ENCODE data around the gene SRP9. TPM values are rescaled to one million over a fixed set of nuclear protein-coding genes. Genes with fewer than 3 reads are reported as not detected.

Gene SRP9, protein sequence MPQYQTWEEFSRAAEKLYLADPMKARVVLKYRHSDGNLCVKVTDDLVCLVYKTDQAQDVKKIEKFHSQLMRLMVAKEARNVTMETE
- 149 and 150 TPM in 2 replicates for total RNA-seq (2014; rRNA removed; shearing (Covaris generic))

DNA sequence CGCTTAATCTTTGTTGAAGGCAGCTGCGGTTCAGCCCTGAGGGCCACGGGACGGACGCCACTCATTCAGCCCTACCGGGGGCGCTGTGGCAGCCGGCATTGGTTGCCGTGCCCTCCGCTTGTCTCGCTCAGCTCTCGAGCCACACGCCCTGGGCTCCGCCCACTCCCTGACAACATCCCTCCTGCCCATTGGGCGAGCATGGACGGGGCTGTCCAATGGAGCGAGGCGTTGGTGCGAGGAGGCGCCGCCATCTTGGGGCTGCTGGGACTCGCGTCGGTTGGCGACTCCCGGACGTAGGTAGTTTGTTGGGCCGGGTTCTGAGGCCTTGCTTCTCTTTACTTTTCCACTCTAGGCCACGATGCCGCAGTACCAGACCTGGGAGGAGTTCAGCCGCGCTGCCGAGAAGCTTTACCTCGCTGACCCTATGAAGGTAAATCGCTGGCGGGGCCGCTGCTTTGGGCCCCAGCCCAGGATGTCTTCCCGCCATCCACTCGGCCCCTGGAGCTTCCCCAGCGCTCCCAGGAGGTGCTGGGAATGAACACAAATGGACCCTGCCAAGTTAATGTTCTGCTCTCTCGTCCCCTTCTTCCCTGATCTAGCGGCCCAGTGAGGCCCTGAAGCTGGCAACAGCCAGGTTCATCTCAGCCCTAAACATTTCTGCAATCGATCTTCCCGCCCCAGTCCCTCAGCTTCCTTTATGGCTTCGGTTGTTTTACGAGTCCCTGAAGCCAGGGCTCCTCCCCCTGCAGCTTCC lies at the start of gene SRP9:
TSS of gene SRP9 (plus strand) at position 244 of the 754 bp plus-strand sequence. CDS start at position 359, 115 bp downstream.
- DNase-seq (ENCODE audit: low spot score) = peak; percentile 99

DNA sequence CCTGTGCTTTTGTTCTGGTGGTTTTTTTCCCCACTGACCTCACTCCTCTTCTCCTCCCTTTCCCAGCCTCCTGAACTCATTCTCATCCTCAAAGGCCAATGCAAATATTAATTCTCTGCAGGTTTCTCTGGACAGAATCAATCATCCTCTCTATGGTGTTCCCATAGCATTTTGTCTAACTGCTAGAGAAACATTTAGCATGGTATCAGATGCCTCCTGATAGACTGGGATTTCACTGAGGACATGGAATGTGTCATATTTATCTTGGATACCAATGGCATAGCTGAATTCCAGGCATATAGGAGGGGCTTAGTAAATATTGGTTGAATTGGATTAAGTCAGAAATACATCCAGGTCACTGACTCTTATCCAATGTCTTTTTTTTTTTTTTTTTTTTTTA lies 46.1 kb upstream of the SRP9 start:
- no peak for DNase-seq (ENCODE audit: low spot score)

DNA sequence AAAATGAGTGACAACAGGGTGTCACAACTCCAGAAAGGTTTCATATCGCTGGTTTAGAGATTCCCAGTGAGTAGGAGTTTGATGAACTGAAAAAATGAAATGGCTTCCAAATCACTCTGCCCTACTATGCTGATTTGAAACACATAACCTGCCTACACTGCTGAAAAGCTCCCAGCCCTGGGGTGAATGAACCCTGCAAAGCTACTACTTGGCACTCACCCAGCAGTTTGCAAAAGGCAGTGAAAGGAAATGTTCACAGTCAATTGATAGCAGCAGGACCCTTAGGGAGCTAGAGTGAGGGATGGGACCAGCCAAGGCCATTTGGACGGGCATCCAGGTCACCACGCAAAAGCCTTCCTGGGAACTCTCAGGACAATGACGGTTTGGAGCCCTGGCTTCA lies 44.4 kb upstream of the SRP9 start:
- no peak for DNase-seq (ENCODE audit: low spot score)

DNA sequence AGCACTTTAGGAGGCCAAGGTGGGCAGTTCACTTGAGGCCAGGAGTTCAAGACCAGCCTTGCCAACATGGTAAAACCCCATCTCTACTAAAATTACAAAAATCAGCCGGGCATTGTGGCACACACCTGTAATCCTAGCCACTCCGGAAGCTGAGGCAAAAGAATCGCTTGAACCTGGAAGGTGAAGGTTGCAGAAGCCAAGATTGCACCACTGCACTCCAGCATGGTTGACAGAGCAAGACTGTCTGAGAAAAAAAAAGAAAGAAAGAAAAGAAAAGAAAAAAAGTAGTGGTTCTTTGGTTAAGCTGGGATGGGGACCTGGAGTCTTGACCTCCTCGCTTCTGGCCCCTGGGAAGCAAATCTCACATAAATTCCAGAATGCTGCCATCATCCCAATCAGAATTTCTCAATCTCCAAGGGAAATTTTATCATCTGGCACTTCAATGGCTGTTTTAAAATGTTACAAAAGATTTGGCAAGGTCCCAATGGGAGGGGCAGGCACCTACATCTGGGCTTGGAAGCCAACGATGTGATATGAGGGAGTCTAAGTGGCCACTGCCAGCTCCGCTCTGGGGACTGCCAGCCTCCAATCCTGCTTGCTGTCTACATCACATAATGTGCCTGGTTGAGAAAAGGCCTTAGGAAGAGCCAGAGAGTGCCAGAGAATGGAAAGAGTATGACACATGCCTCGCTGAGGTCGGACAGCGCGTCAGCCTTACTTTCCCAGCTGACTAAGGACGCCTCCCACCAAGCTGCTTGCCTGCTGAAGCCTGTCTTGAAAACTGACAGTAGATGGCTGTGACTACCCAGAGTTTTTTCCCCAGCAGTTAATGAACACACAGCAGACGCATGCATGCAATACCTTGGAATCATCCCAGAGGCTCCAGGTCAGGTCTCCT lies 42.1 kb upstream of the SRP9 start:
- DNase-seq (ENCODE audit: low spot score) = no peak

DNA sequence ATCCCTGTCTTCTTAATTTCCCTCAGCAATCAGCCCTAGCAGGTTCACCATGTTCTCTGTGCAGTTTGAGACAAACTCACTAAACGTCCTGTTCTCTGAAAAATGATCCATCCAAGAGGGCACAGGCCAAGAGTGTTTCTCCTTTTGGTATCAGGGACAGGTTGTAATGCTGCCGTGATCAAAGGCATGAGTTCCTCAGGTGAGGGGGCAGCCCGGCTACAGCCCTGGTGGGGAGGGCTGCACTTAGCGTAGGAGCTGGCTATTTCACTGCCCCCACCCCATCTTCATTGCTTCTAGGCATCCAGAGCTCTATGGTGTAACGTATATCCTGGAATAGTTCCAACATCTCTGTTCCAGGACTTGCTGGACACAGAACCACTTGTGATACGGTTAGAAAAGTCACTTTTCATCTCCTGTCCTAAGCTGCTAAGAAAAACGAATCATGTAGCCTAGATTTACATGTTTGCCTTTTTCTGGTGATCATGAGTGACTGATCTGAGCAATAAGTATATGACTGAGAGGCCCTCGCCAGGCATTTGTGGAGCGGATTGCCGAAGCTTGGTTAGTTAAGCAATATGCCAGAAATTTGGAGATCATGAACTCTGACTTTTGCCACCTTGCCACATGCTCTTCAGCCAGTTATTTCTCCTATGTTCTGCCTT lies 41.1 kb upstream of the SRP9 start:
- no peak for DNase-seq (ENCODE audit: low spot score)

DNA sequence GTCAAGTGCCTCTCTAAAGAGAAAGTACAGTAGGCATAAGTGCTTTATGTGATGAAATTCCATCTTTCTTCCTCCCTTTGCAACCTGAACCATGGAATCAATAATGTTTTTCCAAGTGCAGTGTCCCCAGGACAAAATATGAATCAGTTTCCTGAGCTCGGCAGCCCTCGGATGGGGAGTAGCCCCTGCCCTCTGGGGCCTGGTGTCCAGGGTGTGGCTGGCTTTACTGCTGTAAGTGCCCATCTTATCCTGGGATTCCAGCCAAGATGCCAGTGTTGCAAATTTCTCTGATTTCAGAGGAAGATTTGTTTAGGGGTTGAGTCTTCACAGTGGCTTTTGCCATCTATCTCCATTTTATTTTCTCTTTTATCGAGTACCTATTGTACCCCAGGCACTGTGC lies 40.5 kb upstream of the SRP9 start:
- DNase-seq (ENCODE audit: low spot score) = no peak

DNA sequence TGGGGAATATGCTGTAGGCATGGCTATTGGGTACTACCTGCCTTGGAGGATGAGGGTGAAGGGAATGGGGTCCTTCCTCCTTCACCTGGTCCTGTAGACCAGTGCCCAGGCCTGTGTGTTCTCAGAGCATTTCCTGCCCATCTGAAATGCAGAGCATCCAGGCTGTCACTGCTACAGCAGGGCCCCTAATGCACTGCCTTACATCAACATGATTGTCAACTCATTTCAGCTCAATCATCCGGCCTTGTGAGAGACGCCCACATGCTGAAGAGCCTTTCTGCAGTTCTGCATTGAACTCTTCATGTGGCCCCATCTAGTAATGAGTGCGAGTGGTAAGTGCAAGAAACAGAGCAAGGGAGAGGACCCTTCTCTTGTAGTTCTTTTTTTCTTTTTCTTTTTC lies 39.8 kb upstream of the SRP9 start:
- DNase-seq (ENCODE audit: low spot score) = no peak

DNA sequence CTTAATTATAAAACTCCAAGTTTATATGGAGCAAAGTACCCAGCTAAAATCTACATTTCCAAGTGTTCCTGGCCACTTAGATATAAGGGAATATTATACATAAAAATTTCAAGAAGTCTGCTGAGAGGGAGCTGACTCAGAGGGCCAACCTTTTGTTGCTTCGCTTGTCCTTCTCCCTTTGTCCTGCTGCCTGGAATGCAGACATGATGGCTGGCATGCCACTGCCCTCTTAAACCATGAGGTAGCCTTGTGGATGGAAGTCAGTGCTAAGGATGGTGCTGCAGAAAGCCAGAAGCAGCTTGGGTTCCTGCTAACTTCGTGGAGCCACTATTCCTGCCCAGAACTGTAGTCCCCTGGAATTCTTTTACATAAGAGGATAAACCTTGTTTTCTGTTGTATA lies 38.9 kb upstream of the SRP9 start:
- no peak for DNase-seq (ENCODE audit: low spot score)

DNA sequence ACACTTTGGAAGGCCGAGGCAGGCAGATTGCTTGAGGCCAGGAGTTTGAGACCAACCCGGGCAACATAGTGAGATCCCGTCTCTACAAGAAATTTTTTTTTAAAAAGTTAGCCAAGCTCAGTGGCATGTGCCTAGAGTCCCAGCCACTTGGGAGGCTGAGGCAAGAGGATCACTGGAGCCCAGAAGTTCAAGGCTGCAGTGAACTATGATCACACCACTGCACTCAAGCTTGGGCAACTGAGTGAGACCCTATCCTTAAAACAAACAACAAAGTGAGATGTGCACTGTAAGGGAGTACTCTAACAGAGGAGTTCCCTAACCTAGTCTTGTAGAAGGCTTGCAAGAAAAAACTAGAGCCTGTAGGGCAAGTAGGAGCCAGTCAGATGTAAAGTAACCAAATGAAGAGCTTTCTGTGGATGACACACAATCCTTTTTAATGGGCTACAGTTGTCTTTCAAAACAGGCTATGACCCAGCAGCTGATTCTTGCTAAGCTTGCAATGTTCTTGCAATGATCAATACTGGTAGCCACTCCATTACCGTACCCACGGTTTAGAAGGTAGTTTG lies 38.0 kb upstream of the SRP9 start:
- no peak for DNase-seq (ENCODE audit: low spot score)

DNA sequence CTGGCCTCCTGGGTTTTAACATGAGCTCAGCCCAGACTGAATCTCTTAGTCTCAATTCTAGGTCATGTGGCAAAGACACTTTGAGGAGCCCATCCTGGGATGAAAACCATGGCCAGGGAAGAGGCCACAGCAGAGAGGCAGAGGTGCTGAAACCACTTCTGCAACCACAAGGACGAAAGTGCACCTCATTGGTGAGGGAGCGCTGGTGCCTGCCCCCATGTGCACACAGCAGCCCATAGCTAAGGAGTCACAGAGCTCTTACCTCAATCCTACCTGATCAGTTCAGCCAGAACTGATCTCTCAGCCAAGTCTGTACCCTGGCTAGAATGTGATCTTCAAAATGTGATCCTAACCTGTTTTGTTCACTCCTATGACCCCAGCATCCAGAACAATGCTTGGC lies 32.9 kb upstream of the SRP9 start:
- no peak for DNase-seq (ENCODE audit: low spot score)

DNA sequence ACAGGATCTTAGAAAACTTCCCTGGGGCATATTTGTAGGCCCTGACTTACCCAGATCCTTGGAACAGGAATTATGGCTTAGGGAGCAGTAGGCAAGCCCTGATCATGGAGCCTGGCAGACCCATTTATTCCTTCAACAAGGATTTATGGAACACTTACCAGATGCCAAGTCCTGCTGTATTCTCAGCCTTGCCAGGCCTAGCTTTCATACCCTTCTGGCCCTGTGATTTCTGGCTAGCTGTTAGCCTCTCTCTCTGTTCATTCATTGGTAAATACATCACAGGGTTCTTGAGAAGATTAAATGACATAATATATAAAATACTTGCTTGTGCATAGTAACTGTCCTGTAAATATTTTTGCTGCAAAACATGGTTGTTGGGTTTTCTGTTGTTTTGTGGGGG lies 32.4 kb upstream of the SRP9 start:
- DNase-seq (ENCODE audit: low spot score) = no peak

DNA sequence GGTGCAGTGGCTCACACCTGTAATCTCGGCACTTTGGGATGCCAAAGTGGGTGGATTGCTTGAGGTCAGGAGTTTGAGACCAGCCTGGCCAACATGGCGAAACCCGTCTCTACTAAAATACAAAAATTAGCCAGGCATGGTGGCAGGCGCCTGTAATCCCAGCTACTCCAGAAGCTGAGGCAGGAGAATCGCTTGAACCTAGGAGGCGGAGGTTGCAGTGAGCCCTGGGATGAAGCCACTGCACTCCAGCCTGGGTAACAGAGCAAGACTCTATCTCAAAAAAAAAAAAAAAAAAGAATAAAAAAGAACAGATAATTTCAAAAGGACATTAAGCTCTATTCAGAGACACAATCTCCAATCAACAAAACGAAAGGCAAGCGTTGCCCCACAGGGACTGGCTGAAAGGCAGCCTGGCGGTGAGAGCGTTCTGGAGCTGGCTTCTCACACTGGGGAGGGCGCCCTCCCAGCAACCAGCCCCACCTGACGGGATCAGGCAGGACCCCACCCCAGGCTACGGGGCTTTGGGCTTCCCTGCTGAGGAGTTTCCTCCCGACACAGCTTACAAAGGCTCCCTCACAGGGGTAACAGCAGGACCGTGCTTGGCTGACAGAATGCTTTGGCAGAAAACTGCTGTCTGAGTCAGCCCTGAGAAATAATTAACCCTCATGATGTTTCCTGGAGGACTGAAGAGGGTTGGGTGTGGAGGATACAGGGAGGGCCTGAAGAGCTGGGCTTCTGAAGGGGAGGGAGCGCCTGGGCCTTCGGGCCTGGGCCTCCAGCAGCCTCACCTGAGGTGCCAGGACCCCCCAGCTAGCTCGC lies 31.1 kb upstream of the SRP9 start:
- peak; percentile 73 for DNase-seq (ENCODE audit: low spot score)

DNA sequence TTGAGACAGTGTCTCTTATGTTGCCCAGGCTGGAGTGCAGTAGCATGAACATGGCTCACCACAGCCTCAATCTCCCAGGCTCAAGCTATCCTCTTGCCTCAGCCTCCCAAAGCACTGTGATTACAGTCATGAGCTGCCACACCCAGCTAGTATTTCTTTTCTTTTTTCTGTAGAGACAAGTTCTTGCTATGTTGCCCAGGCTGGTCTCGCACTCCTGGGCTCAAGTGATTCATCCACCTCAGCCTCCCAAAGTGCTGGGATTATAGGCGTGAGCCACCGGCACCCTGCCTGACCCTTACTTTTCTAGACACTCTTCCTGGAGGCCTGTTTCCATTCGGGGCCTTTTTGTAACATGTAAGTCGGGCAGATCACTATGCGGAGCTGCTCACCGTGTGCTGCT lies 30.1 kb upstream of the SRP9 start:
- DNase-seq (ENCODE audit: low spot score) = no peak

DNA sequence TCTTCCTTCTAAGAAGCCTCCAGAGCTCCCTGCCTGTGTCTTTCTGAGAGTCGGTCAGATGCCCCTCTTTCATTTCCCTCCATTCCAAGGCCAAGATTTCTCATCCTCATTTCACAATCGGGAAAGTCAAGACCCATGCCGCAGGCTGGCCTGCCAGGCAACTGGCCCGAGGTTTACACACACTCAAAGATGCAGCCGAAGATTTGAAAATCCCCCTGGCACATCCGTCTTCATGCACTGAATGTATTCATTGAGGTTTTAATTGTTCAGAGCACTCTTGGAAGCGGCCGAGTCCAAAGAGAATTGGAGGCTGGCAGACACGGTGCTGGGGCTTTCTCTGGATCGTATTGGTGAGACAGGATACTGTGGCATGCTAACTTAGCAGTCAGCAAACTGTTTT lies 29.1 kb upstream of the SRP9 start:
- no peak for DNase-seq (ENCODE audit: low spot score)

DNA sequence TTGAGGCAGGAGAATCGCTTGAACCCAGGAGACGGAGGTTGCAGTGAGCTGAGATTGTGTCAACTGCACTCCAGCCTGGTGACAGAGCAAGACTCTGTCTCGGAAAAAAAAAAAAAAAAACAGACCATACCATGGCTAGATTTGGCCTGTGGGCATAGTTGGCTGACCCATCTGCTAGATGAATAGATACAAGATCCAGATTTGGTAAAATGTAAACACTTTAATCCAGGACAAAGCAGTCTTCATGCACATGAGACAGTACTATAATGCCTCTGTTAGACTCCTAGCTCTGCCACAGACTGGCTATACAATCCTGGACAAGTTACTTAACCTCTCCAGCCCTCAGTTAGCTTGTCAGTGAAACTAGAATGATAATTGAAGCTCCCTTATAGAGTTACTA lies 27.9 kb upstream of the SRP9 start:
- no peak for DNase-seq (ENCODE audit: low spot score)

DNA sequence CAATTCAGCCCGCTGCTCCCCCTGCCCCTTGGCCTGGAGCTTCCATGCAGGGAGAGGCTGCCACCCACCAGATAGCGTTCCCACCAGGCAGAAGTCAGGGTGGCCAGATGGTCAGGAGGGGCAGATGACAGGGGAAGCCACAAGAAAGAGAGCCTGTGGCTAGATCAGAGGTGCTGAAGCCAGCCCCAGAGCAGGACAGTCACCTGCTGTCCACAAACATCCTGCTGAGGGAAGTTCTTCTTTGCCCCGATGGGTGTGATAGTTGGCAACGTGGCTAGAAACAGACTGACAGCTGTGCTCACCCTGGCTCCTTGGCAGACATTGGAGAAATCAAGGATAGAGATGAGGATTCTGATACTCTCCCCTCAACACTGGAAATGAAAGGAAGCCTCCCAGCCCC lies 27.2 kb upstream of the SRP9 start:
- DNase-seq (ENCODE audit: low spot score) = no peak

DNA sequence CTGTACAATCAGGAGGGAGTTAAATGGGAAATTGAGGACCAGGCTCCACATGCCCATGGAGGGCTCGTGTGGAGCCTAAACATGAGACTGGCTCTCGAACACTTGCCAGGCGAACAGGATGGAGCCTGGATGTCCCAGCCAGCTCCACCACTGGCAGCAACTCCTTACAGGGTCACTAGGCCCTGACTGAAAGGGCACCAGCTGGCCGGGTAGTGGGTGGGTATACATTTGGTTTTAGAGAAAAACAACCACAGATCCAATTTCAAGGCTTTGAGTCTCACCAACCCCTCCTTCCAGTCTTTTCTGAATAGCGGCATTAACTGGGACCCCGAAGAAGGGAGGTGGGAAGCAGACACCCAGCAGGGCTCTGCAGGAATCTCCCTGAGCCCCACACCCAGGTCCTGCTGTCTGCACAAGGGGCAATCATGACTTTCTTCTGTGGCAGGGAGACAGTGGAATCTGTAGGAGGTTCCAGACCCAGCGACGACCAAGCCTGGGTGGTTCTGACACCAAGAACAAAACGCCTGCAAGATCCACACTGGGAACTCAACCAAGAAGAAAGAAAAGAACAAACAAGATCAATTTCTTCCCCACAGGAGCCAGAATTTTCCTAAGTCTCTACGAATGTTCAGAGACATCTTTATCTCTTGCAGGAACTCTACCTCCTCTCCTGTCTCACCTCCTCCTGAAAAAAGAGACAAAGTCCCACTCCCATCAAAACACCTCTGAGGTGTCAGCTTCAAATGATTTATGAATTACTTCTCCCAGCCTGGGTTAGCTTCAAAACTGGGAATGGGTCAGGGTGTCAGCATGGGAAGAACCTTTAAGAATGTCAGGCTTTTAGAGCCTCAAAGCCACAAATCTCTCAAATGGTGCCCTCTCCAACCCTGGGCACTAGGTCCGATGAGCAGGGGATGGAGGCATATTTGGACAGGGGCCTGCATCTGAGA lies 26.5 kb upstream of the SRP9 start:
- no peak for DNase-seq (ENCODE audit: low spot score)

DNA sequence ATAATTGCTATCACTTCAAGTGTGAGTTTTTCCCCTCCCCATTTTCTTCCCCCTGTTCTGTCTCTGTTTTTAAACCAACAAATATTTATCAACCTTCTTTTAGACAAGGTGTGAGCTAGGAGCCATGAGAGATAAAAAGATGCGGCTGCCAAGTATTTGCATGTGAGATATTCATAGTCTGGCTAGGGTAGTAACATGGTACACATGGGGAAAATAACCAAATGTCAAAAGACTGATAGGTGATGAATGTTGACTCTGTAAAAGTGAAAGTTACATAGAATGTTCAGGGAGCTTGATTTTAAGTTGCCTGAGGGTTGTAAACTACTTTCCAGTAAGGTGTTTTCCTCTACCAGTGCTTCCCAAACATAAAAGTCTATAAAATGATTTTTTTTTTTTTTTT lies 25.4 kb upstream of the SRP9 start:
- DNase-seq (ENCODE audit: low spot score) = no peak

DNA sequence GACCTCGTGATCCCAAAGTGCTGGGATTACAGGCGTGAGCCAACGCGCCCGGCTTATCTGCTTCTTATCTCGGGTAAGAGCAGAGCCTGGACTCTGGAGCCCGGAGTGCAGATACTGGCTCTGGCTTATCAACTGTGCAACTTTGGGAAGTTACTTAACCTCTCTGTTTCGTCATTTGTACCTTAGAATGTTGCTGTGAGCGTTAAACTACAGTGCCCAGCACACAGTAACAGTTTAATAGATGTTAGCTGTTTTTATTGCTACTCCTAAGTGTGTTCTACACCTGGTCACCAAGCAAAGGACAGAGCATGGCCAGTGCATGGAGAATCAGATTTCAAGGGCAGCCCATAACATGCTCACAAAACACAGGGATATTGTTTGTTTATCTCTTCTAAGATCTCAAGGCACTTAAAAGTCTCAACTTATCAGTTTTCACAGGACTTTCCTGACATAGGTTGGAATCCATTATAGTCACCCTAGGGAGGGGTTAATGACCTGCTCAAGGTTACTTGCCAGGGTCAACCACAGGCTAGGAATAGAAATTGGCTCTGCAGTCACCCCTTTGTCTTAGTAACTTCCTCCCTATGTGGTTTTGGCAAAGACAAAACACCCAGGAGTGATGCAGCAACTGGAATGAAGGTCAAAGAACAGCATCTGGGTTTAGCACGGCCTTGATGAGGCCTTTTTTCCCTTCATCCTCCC lies 22.5 kb upstream of the SRP9 start:
- peak; percentile 48 for DNase-seq (ENCODE audit: low spot score)
